ENCODE data around the gene DOCK2.
"Not testable (repeated sequence)": the region's sequence is repeated elsewhere in the genome, so short reads cannot be mapped to it uniquely, and the experiment has no call there.

Gene DOCK2

GRCh38 chr5:169637085-169637548 lies at the start of gene DOCK2:
TSS of gene DOCK2 (plus strand) at chr5:169637275. CDS start at chr5:169637327, 52 bp downstream.
- DNase-seq = no peak

GRCh38 chr5:169590602-169591001 lies 46.5 kb upstream of the DOCK2 start:
- DNase-seq = no peak

- no peak for DNase-seq
Measured at GRCh38 chr5:169591636-169592035, 45.4 kb upstream of the DOCK2 start.

- DNase-seq = no peak
Measured at GRCh38 chr5:169592937-169593650, 44.0 kb upstream of the DOCK2 start.

GRCh38 chr5:169595172-169595820 lies 41.8 kb upstream of the DOCK2 start:
- no peak for DNase-seq

GRCh38 chr5:169599451-169599850 lies 37.6 kb upstream of the DOCK2 start:
- no peak for DNase-seq

- DNase-seq = no peak
Measured at GRCh38 chr5:169602535-169602934, 34.5 kb upstream of the DOCK2 start.

- DNase-seq = no peak
Measured at GRCh38 chr5:169606279-169606678, 30.8 kb upstream of the DOCK2 start.

- no peak for DNase-seq
Measured at GRCh38 chr5:169607882-169608281, 29.2 kb upstream of the DOCK2 start.

GRCh38 chr5:169609716-169610115 lies 27.4 kb upstream of the DOCK2 start:
- no peak for DNase-seq

GRCh38 chr5:169610606-169611005 lies 26.5 kb upstream of the DOCK2 start:
- no peak for DNase-seq

GRCh38 chr5:169615561-169615960 lies 21.5 kb upstream of the DOCK2 start:
- no peak for DNase-seq

GRCh38 chr5:169624307-169624706 lies 12.8 kb upstream of the DOCK2 start:
- not testable (repeated sequence) for DNase-seq

GRCh38 chr5:169626779-169627178 lies 10.3 kb upstream of the DOCK2 start:
- DNase-seq = no peak

- no peak for DNase-seq
Measured at GRCh38 chr5:169627551-169627950, 9.5 kb upstream of the DOCK2 start.

GRCh38 chr5:169628892-169629291 lies 8.2 kb upstream of the DOCK2 start:
- DNase-seq = no peak

GRCh38 chr5:169629847-169630548 lies 7.1 kb upstream of the DOCK2 start:
- DNase-seq = no peak

- no peak for DNase-seq
Measured at GRCh38 chr5:169631360-169631759, 5.7 kb upstream of the DOCK2 start.

GRCh38 chr5:169632946-169633345 lies 4.1 kb upstream of the DOCK2 start:
- no peak for DNase-seq

GRCh38 chr5:169634606-169635005 lies 2.5 kb upstream of the DOCK2 start:
- no peak for DNase-seq

- no peak for DNase-seq
Measured at GRCh38 chr5:169635936-169636335, 1.1 kb upstream of the DOCK2 start.

- DNase-seq = no peak
Measured at GRCh38 chr5:169636477-169637084, 494 bp upstream of the DOCK2 start.

- no peak for DNase-seq
Measured at GRCh38 chr5:169637549-169638121, 560 bp downstream of the DOCK2 start.

All from NCI-H1092 treated with DMSO at 0.1 percent for 48 hours (cell line).